Measurements from ENCODE around the gene GRIK2.

DNA sequence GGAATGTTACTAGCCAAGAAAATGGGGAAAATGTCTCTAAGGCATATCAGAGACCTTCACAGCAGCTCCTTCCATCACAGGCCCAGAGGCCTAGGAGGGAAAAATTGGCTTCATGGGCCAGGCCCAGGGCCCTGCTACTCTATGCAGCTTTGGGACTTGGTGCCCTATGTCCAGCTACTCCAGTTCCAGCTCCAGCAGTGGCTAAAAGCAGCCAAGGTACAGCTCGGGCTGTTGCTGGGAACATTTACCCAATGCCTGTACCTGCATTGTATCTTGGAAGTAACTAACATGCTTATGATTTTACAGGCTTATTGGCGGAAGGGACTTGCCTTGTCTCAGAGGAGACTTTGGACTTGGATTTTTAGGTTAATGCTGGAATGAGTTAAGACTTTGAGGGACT is 390.6 kb downstream of the GRIK2 start:
- TF ChIP-seq RCOR1 (IDR thresholded peaks at IDR 0.05; ENCODE audit: insufficient replicate concordance, low read length), result no peak
- TF ChIP-seq, protein P1, sequence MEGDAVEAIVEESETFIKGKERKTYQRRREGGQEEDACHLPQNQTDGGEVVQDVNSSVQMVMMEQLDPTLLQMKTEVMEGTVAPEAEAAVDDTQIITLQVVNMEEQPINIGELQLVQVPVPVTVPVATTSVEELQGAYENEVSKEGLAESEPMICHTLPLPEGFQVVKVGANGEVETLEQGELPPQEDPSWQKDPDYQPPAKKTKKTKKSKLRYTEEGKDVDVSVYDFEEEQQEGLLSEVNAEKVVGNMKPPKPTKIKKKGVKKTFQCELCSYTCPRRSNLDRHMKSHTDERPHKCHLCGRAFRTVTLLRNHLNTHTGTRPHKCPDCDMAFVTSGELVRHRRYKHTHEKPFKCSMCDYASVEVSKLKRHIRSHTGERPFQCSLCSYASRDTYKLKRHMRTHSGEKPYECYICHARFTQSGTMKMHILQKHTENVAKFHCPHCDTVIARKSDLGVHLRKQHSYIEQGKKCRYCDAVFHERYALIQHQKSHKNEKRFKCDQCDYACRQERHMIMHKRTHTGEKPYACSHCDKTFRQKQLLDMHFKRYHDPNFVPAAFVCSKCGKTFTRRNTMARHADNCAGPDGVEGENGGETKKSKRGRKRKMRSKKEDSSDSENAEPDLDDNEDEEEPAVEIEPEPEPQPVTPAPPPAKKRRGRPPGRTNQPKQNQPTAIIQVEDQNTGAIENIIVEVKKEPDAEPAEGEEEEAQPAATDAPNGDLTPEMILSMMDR (conservative IDR thresholded peaks at IDR 0.05; ENCODE audit: low read depth, low read length), result no peak

Measured in IMR-90 (cell line).